HCT116 (cell line): ENCODE data around the gene CDHR5. TPM values are rescaled to one million over a fixed set of nuclear protein-coding genes. Genes with fewer than 3 reads are reported as not detected.
A peak's percentile ranks its signal among the peaks of the same experiment; 100 is the strongest.

Experiments
- ATAC-seq: fragments of 200-7000 bp; cut with Tn5 transposase; 2 replicates; pipeline ENCODE4 v1.9.1; 2020; ENCODE audit warnings: mild to moderate bottlenecking, moderate library complexity
- BruUV-seq: library from RNA; stranded (reverse); fragments of 400-500 nt; replicated peaks from 2 replicates; lab custom pipeline; 2021; lab: Mats Ljungman, UMichigan
- CTCF ChIA-PET: fragments of 300-600 bp; sonication (Branson Sonifier 250); formaldehyde crosslinking; loops from one replicate; lab custom pipeline; 2021; ENCODE audit warnings: antibody characterized with exemption; lab: Charles Lee
- POLR2A ChIA-PET: fragments of 300-600, 350-600 bp; sonication (Branson Sonifier 250); formaldehyde crosslinking; loops from one replicate; lab custom pipeline; 2021; ENCODE audit warnings: antibody characterized with exemption; lab: Charles Lee
- RAD21 ChIA-PET, 2 experiments: fragments of 300-600 bp; sonication (Branson Sonifier 250); formaldehyde crosslinking; loops; one replicate each; lab custom pipeline; 2023; ENCODE audit warnings: low total read pairs in 2 of 2; ENCODE audit not compliant: uncharacterized antibody in 2 of 2, unreplicated experiment in 2 of 2, low non-redundant PET in 1 of 2; lab: Charles Lee
- DNase-seq: peaks from one replicate; pipeline ENCODE4 v3.0.0-alpha.2; 2010; ENCODE audit warnings: low read depth, low spot score
- H2AFZ ChIP-seq: fragments of 200-600 bp; shearing (Covaris generic), sonication (generic); 2 replicates; pipeline ENCODE4 v1.6.1; 2017; ENCODE audit warnings: low read depth, mixed run types, mixed read lengths, antibody characterized with exemption, low read length; ENCODE audit not compliant: poor library complexity, severe bottlenecking
- H3K27ac ChIP-seq: 2 replicates; pipeline ENCODE4 v1.5.1; 2012; ENCODE audit warnings: low read depth, low read length
- H3K27me3 ChIP-seq: fragments of 200-600 bp; sonication (generic); 2 replicates; pipeline ENCODE4 v1.6.1; 2016; ENCODE audit warnings: mixed run types, low read length, mixed read lengths; ENCODE audit not compliant: insufficient read depth
- H3K36me3 ChIP-seq, 2 experiments: fragments of 200-500 bp in 1 of 2; fragments of 200-600 bp in 1 of 2; sonication (Bioruptor generic) in 1 of 2; sonication (generic) in 1 of 2; 2 replicates each; pipeline versions ENCODE4 v1.5.1 to v1.6.1; 2014 to 2016; ENCODE audit warnings: low read length in 2 of 2, inconsistent platforms in 1 of 2, mixed read lengths in 1 of 2, mixed run types in 1 of 2; ENCODE audit not compliant: insufficient read depth in 2 of 2, control insufficient read depth in 1 of 2
- H3K4me1 ChIP-seq, 2 experiments: fragments of 200-600 bp in 1 of 2; sonication (generic) in 1 of 2; 2 replicates each; pipeline versions ENCODE4 v1.5.1 to v1.6.1; 2012 to 2017; ENCODE audit warnings: low read length in 2 of 2, inconsistent platforms in 1 of 2, mild to moderate bottlenecking in 1 of 2, mixed read lengths in 1 of 2, mixed run types in 1 of 2, moderate library complexity in 1 of 2; ENCODE audit not compliant: insufficient read depth in 2 of 2, control insufficient read depth in 1 of 2
- H3K4me2 ChIP-seq: fragments of 200-600 bp; sonication (generic); 2 replicates; pipeline ENCODE4 v1.6.1; 2017; ENCODE audit warnings: mixed run types, low read length, mixed read lengths
- H3K4me3 ChIP-seq, 2 experiments: fragments of 200-600 bp in 1 of 2; sonication (generic) in 1 of 2; replicated peaks in 1 of 2; 2 replicates each; pipeline ENCODE4 v1.5.1; 2011 to 2016; ENCODE audit warnings: low read length in 2 of 2, control low read depth in 1 of 2, low read depth in 1 of 2, mild to moderate bottlenecking in 1 of 2, mixed read lengths in 1 of 2, mixed run types in 1 of 2
- H3K79me2 ChIP-seq: fragments of 200-600 bp; sonication (generic); 2 replicates; pipeline ENCODE4 v1.6.1; 2017; ENCODE audit warnings: mild to moderate bottlenecking, mixed run types, low read length, moderate library complexity, mixed read lengths; ENCODE audit not compliant: insufficient read depth
- H3K9ac ChIP-seq: fragments of 200-600 bp; sonication (generic); 2 replicates; pipeline ENCODE4 v1.6.1; 2016; ENCODE audit warnings: low read length, mixed read lengths
- H3K9me2 ChIP-seq: fragments of 200-600 bp; sonication (generic), shearing (Covaris generic); 2 replicates; pipeline ENCODE4 v1.6.1; 2017; ENCODE audit warnings: mixed run types, mild to moderate bottlenecking, moderate library complexity; ENCODE audit not compliant: insufficient read depth
- H3K9me3 ChIP-seq, 2 experiments: fragments of 200-500 bp in 1 of 2; fragments of 200-600 bp in 1 of 2; sonication (Bioruptor generic) in 1 of 2; sonication (generic) in 1 of 2; 2 replicates each; pipeline ENCODE4 v1.6.1; 2014 to 2017; ENCODE audit warnings: low read length in 2 of 2, mixed read lengths in 2 of 2, inconsistent platforms in 1 of 2, low read depth in 1 of 2, mild to moderate bottlenecking in 1 of 2, mixed run types in 1 of 2, moderate library complexity in 1 of 2; ENCODE audit not compliant: control insufficient read depth in 1 of 2, insufficient read depth in 1 of 2
- H4K20me1 ChIP-seq: fragments of 200-600 bp; sonication (generic), shearing (Covaris generic); 2 replicates; pipeline ENCODE4 v1.6.1; 2017; ENCODE audit warnings: mixed run types, mild to moderate bottlenecking, moderate library complexity; ENCODE audit not compliant: insufficient read depth
- SP1 ChIP-seq: IDR thresholded peaks from 2 replicates; pipeline ENCODE4 v1.6.1; 2012; ENCODE audit warnings: low read depth
- TCF7L2 ChIP-seq: IDR thresholded peaks from 2 replicates; pipeline ENCODE4 v1.7.0; 2011; ENCODE audit warnings: borderline replicate concordance, inconsistent platforms; ENCODE audit not compliant: insufficient read depth, insufficient read length; ENCODE audit errors: extremely low read depth
- intact Hi-C: fragments of 100-400 bp; cut with micrococcal nuclease; formaldehyde crosslinking; loops from 2 replicates; pipeline ENCODE4 v1.10.0; 2022
- microRNA counts: library from miRNA; unstranded; fragments of <30 nt; microRNA quantifications from one replicate; lab custom pipeline; 2015
- microRNA-seq: library from miRNA; unstranded; fragments of <30 nt; microRNA quantifications from one replicate; pipeline ENCODE4, GENCODE V29; 2016; ENCODE audit warnings: borderline number of aligned reads
- total RNA-seq: library from RNA; stranded (reverse); gene quantifications from one replicate; pipeline ENCODE4 v1.2.1, GENCODE V29; 2021; ENCODE audit not compliant: unreplicated experiment

Gene CDHR5
- total RNA-seq, 1 experiment from 2014 or later, result not detected

- peak overlapping the region; percentile 71 to 75 for H3K4me3 ChIP-seq
These were observed 57.6 kb downstream of the CDHR5 start for GRCh38 chr11:567011-567628.

More at GRCh38 chr11:567011-567628, 57.6 kb downstream of the CDHR5 start:
- ChIA-PET CTCF (no interaction called here), POLR2A (interaction anchor here (1.4 kb wide), 1 partner anchor 9 kb away, joined by 4 read pairs; the partner anchor contains the start of gene PHRF1), RAD21 (no interaction called here)
- H3K9me3 ChIP-seq, result no peaks in the 10 kb centered on the region
- DNase-seq (no peak), ATAC-seq (no peak)
- peak overlapping the region; percentile 96; the same call in 1 of the 2 replicates for H3K27ac ChIP-seq
- peaks cover 4% of the 10 kb centered on the region for H3K79me2 ChIP-seq
- 0 out of 4 replicates have a peak, but pooled peaks cover 0 to 3% of the 10 kb centered on the region in 2 experiments for H3K36me3 ChIP-seq
- peak overlapping the region; percentile 83 for H3K4me2 ChIP-seq
- peaks cover 11 to 56% of the 10 kb centered on the region in 2 experiments; a peak in 3 of 4 replicates for H3K4me1 ChIP-seq
- no peaks in the 10 kb centered on the region for H3K27me3 ChIP-seq
- no peak overlapping the region for H3K9ac ChIP-seq
- no peaks in the 10 kb centered on the region for H3K9me2 ChIP-seq
- intact Hi-C loops, result no loop called here
- no peak overlapping the region for H2AFZ ChIP-seq
- TF ChIP-seq TCF7L2 (no peak), SP1 (no peak)
- H4K20me1 ChIP-seq, result no peaks in the 10 kb centered on the region
- TSS peak; percentile 56 for BruUV-seq

MicroRNAs encoded within 50 kb of the gene (microRNA counts, 767-probe panel; counts per million panel counts)
- microRNA hsa-miR-210 (lab: Ali Mortazavi, UCI), result not detected

Small RNA genes within 50 kb of the gene (microRNA-seq; reads per million reads assigned to microRNA genes)
- 2,735 reads per million, percentile 89 among the genes with 10 or more reads in this experiment for gene MIR210

Other genes starting within 250 kb of the CDHR5 start
- gene PKP3, start 230.7 kb downstream of the CDHR5 start, total RNA-seq, result 157 TPM
- gene SIGIRR, start 210.0 kb downstream of the CDHR5 start, total RNA-seq, result 85.6 TPM
- 70.3 TPM for gene ANO9, start 182.9 kb downstream of the CDHR5 start, total RNA-seq
- gene PTDSS2, start 174.7 kb downstream of the CDHR5 start, total RNA-seq, result 40.1 TPM
- 120 TPM for gene RNH1, start 117.7 kb downstream of the CDHR5 start, total RNA-seq
- 104 TPM for gene HRAS, start 89.4 kb downstream of the CDHR5 start, total RNA-seq
- 9.1 TPM for gene LRRC56, start 87.4 kb downstream of the CDHR5 start, total RNA-seq
- 9.5 TPM for gene LMNTD2, start 64.2 kb downstream of the CDHR5 start, total RNA-seq
- 35.9 TPM for gene RASSF7, start 64.0 kb downstream of the CDHR5 start, total RNA-seq
- 45.5 TPM for gene PHRF1, start 48.5 kb downstream of the CDHR5 start, total RNA-seq
- gene IRF7, start 9.0 kb downstream of the CDHR5 start, total RNA-seq, result 15.2 TPM
- not detected for gene SCT, start 2.2 kb upstream of the CDHR5 start, total RNA-seq
- 2.4 TPM for gene DRD4, start 12.3 kb upstream of the CDHR5 start, total RNA-seq
- 33.9 TPM for gene DEAF1, start 70.3 kb upstream of the CDHR5 start, total RNA-seq
- 18.4 TPM for gene TMEM80, start 70.9 kb upstream of the CDHR5 start, total RNA-seq
- gene EPS8L2, start 81.3 kb upstream of the CDHR5 start, total RNA-seq, result 157 TPM
- gene TALDO1, start 122.5 kb upstream of the CDHR5 start, total RNA-seq, result 242 TPM
- 88.7 TPM for gene GATD1, start 152.5 kb upstream of the CDHR5 start, total RNA-seq
- 0.27 TPM for gene CEND1, start 165.1 kb upstream of the CDHR5 start, total RNA-seq
- 62.0 TPM for gene SLC25A22, start 173.3 kb upstream of the CDHR5 start, total RNA-seq
- gene PIDD1, start 180.3 kb upstream of the CDHR5 start, total RNA-seq, result 41.5 TPM
- 3,615 TPM for gene RPLP2, start 185.0 kb upstream of the CDHR5 start, total RNA-seq
- 124 TPM for gene PNPLA2, start 194.0 kb upstream of the CDHR5 start, total RNA-seq
- gene CRACR2B, start 203.0 kb upstream of the CDHR5 start, total RNA-seq, result 11.8 TPM
- 296 TPM for gene CD151, start 208.0 kb upstream of the CDHR5 start, total RNA-seq
- gene POLR2L, start 217.6 kb upstream of the CDHR5 start, total RNA-seq, result 211 TPM
- 50.3 TPM for gene TSPAN4, start 217.9 kb upstream of the CDHR5 start, total RNA-seq